Glutamatergic neuron (in vitro differentiated cells): ENCODE measurements around the gene C22orf42. TPM values are rescaled to one million over a fixed set of nuclear protein-coding genes. Genes with fewer than 3 reads are reported as not detected.
"Not testable (repeated sequence)": the region's sequence is repeated elsewhere in the genome, so short reads cannot be mapped to it uniquely, and the experiment has no call there.

Experiments
- DNase-seq: peaks from one replicate; pipeline ENCODE4 v3.0.0; 2022
- H3K27ac Mint-ChIP-seq: one replicate; pipeline ENCODE4 v1.8.0; 2020; ENCODE audit warnings: mild to moderate bottlenecking, mixed read lengths, inconsistent platforms; ENCODE audit not compliant: unreplicated experiment
- H3K27me3 Mint-ChIP-seq: one replicate; pipeline ENCODE4 v1.8.0; 2020; ENCODE audit warnings: mild to moderate bottlenecking, moderate library complexity, mixed read lengths, inconsistent platforms; ENCODE audit not compliant: unreplicated experiment
- H3K36me3 Mint-ChIP-seq: one replicate; pipeline ENCODE4 v1.8.0; 2020; ENCODE audit warnings: mild to moderate bottlenecking, mixed read lengths, inconsistent platforms; ENCODE audit not compliant: unreplicated experiment
- H3K4me1 Mint-ChIP-seq: one replicate; pipeline ENCODE4 v1.8.0; 2020; ENCODE audit warnings: mild to moderate bottlenecking, low read depth, mixed read lengths, inconsistent platforms; ENCODE audit not compliant: unreplicated experiment
- H3K4me3 Mint-ChIP-seq: one replicate; pipeline ENCODE4 v1.8.0; 2020; ENCODE audit warnings: mild to moderate bottlenecking, mixed read lengths, inconsistent platforms; ENCODE audit not compliant: unreplicated experiment
- H3K9me3 Mint-ChIP-seq: one replicate; pipeline ENCODE4 v1.8.0; 2020; ENCODE audit warnings: mild to moderate bottlenecking, moderate library complexity, mixed read lengths, inconsistent platforms; ENCODE audit not compliant: unreplicated experiment
- total RNA-seq: library from RNA; stranded (reverse); fragmentation: NEBNext Ultra II Directional; extraction: Animal tissue kit (Norgen Biotek cat#: 25700); gene quantifications from one replicate; pipeline ENCODE4 v1.2.1, GENCODE V29; 2021; ENCODE audit not compliant: unreplicated experiment
- TF ChIP-seq, protein P1 (sequence below): fragments of 200-600 bp; sonication (generic); IDR thresholded peaks from one replicate; pipeline ENCODE4 v1.5.0; 2021; ENCODE audit not compliant: partially characterized antibody, unreplicated experiment

The C22orf42 gene
- total RNA-seq, 1 donor from 2014 or later = not detected

DNA sequence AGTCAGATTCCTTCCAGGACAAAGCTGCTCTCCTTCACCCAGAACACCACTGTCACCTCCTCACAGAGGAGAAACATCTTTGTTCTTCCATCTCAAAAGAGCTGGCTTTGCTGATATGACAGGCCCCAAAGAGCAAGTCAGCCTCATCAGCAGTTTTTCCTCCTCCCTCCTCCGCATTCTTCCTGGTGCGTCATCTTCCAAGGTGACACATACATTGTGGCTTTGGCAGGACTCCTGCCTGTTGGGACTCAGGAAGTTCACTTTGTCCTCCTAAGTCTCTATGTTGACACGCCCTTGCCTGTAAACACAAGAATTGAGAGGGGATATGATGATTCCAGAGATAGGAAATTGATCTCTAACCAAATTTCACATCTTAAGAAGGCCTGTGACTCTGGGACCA is 23.1 kb downstream of the C22orf42 start:
- not testable (repeated sequence) for H3K9me3 Mint-ChIP-seq, DNase-seq, H3K36me3 Mint-ChIP-seq, H3K27ac Mint-ChIP-seq, H3K4me1 Mint-ChIP-seq, H3K27me3 Mint-ChIP-seq, H3K4me3 Mint-ChIP-seq

DNA sequence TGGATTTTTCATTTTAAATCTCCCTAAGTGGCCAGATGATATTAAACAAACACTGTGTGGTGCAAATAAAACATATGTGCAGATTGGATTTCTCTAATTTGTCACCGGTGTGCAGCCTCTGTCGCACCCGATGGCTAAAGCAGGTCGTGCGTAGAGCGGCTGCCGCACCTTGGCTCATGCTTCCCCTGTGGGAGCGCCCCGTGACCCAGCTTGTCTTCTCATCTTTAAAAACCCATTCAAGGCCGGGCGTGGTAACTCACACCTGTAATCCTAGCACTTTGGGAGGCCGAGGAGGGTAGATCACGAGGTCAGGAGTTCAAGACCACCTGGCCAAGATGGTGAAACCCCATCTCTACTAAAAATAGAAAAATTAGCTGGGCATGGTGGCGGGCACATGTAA is 24.3 kb downstream of the C22orf42 start:
- H3K27ac Mint-ChIP-seq = not testable (repeated sequence)

DNA sequence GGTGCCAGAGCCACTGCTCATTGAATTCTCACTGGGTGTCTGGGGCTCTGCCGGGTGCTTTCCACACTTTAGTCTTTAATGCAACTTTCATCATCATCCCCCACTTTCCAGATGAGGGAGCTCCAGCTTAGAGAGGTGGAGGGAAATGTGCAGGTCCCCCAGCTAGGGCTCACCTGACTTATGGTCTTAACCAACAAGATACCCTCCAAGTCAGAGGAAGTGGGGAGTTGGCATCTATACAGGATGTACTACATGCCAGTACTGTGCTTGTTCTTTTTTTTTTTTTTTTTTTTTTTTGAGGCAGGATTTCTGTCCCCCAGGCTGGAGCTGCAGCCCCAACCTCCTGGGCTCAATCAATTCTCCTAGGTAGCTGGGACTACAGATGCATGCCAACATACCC is 26.3 kb downstream of the C22orf42 start:
- TF ChIP-seq, protein P1, sequence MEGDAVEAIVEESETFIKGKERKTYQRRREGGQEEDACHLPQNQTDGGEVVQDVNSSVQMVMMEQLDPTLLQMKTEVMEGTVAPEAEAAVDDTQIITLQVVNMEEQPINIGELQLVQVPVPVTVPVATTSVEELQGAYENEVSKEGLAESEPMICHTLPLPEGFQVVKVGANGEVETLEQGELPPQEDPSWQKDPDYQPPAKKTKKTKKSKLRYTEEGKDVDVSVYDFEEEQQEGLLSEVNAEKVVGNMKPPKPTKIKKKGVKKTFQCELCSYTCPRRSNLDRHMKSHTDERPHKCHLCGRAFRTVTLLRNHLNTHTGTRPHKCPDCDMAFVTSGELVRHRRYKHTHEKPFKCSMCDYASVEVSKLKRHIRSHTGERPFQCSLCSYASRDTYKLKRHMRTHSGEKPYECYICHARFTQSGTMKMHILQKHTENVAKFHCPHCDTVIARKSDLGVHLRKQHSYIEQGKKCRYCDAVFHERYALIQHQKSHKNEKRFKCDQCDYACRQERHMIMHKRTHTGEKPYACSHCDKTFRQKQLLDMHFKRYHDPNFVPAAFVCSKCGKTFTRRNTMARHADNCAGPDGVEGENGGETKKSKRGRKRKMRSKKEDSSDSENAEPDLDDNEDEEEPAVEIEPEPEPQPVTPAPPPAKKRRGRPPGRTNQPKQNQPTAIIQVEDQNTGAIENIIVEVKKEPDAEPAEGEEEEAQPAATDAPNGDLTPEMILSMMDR = no peak
- DNase-seq = no peak
- Mint-ChIP-seq H3K27ac (no peak overlapping the region), H3K4me1 (no peaks in the 10 kb centered on the region), H3K4me3 (no peak overlapping the region), H3K36me3 (no peaks in the 10 kb centered on the region), H3K9me3 (peaks cover 2% of the 10 kb centered on the region), H3K27me3 (peaks cover 7% of the 10 kb centered on the region)

More for the DNA sequence above, 24.3 kb downstream of the C22orf42 start:
- H3K36me3 Mint-ChIP-seq, H3K4me1 Mint-ChIP-seq, H3K9me3 Mint-ChIP-seq, H3K27me3 Mint-ChIP-seq, DNase-seq, H3K4me3 Mint-ChIP-seq: not testable (repeated sequence)

DNA sequence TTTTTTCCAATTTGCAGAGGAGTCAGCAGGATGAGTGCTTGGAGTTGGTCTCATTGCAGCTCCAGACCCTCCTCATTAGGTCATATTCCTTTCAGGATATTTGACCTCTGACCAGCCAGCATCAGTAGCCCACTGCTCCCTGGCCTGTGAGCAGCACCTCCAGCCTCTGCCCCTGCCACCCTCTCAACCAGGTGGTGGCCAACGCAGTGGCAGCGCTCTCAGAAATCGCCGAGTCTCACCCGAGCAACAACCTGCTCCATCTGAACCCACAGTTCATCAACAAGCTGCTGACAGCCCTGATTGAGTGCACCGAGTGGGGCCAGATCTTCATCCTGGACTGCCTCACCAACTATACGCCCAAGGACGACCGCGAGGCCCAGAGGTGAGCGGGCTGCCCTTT is 27.0 kb downstream of the C22orf42 start:
- H3K27me3 Mint-ChIP-seq = peaks cover 7% of the 10 kb centered on the region
- H3K27ac Mint-ChIP-seq = no peak overlapping the region
- H3K4me3 Mint-ChIP-seq = no peak overlapping the region
- peaks cover 2% of the 10 kb centered on the region for H3K9me3 Mint-ChIP-seq
- TF ChIP-seq, protein P1 = no peak
- H3K36me3 Mint-ChIP-seq = no peaks in the 10 kb centered on the region
- no peaks in the 10 kb centered on the region for H3K4me1 Mint-ChIP-seq
- no peak for DNase-seq

DNA sequence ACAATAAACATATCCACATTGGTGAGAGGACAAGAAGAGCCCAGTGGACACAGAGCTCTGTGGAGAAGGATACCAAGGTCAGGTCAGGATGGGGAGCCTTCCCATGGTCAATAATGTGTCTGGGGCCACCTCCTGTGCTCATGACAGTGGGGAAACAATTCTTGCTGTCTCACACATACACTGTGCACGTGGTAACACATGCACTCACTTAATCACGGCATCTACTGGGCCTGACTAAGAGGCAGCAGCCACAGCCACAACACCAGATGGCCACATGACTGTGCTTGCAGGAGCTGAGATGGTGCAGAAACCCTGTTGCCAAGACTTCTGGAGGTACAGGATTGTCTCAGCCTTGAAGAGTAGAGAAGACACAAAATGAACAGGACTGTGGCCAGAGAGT is 28.6 kb downstream of the C22orf42 start:
- H3K4me1 Mint-ChIP-seq = no peaks in the 10 kb centered on the region
- no peak for DNase-seq
- TF ChIP-seq, protein P1 = no peak
- peaks cover 2% of the 10 kb centered on the region for H3K9me3 Mint-ChIP-seq
- peaks cover 7% of the 10 kb centered on the region for H3K27me3 Mint-ChIP-seq
- no peak overlapping the region for H3K27ac Mint-ChIP-seq
- no peak overlapping the region for H3K4me3 Mint-ChIP-seq
- H3K36me3 Mint-ChIP-seq = no peaks in the 10 kb centered on the region

DNA sequence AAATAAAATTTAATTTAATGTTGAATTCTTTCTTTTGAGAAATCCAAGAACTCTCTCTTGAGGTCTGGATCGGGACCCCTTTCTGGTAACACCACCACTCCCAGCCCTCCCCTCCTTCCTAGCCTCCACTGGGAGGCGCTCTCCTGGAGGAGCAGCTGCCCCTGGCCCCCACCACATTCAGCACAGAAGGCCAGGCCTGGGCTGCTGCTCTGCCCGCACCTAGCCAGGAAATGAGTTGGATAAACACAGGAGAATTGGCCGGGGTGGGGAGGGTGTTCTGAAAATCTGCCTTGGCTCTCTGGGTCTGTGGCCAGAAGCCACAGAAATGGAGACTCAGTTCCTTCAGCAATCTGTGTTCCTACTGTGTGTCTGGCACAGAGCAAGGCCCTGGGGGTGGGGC is 31.2 kb downstream of the C22orf42 start:
- H3K27ac Mint-ChIP-seq = no peak overlapping the region
- peaks cover 8% of the 10 kb centered on the region for H3K27me3 Mint-ChIP-seq
- H3K4me1 Mint-ChIP-seq = no peaks in the 10 kb centered on the region
- TF ChIP-seq, protein P1 = no peak
- DNase-seq = no peak
- H3K36me3 Mint-ChIP-seq = no peaks in the 10 kb centered on the region
- peaks cover 2% of the 10 kb centered on the region for H3K9me3 Mint-ChIP-seq
- no peak overlapping the region for H3K4me3 Mint-ChIP-seq
